ENCODE data around the gene CLEC9A. TPM values are rescaled to one million over a fixed set of nuclear protein-coding genes. Genes with fewer than 3 reads are reported as not detected.

The CLEC9A gene
- total and polyA plus RNA-seq, 7 experiments from 2014 or later, result 0.29 to 0.64 TPM; not detected in 5

DNA sequence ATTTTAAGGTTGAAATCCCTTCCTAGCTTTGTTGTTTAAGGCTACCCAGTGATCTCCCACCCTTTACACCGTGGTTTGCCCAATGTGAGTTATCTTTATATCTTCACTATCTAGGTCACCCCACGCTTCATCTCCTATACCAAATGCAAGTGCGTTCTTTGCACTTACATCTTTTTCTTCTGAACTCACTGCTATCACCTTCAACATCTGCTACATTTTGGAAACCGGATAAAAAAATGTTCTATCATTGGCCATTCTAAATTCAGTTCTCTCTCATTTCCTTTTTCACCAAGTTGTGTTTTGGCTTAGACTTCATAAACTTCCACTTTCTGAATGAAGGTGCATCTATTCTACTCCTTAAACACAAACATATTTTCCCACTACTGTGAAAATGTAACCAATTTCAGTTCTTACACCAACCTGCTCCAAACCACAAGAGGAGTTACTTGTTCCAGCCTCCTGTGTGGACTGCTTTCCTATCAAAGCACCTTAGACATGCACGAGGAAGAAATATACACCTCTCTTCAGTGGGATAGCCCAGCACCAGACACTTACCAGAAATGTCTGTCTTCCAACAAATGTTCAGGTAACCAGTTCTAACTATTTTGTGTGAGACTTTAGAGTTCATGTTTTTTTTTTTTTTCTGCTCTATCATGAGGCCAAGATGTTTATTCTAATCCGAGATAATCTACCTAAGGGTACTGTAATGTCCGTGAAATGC, 21.9 kb downstream of the CLEC9A start:
- intact Hi-C loops (cut with micrococcal nuclease), result no loop called here

DNA sequence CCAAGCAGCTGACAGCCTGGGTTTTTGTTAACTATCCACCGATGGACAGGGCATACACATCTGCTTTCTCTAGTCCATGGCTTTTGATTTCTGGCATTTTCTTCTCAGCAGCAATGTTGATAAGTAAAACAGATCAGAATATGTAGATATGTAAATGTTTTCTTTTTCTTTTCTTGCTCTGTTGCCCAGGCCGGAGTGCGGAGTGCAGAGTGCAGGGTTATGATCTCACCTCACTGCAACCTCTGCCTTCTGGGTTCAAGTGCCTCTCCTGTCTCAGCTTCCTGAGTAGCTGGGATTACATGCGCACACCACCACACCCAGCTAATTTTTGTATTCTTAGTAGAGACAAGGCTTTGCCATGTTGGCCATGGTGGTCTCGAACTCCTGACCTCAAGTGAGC, 27.9 kb downstream of the CLEC9A start:
- Histone ChIP-seq H3K27me3 (ENCODE audit: control insufficient read depth in 2 of 2, insufficient read depth in 2 of 2, low read length in 2 of 2) (no peaks in the 10 kb centered on the region), H3K36me3 (ENCODE audit: control insufficient read depth in 2 of 3, insufficient read depth in 3 of 3, low read length in 3 of 3) (no peaks in the 10 kb centered on the region), H3K27ac (ENCODE audit: low read depth, low read length) (no peak overlapping the region), H3K4me1 (ENCODE audit: control insufficient read depth in 2 of 2, insufficient read depth in 2 of 2, low read length in 2 of 2) (no peaks in the 10 kb centered on the region), H3K9me3 (ENCODE audit: control insufficient read depth in 2 of 3, low read length in 3 of 3) (no peaks in the 10 kb centered on the region), H3K4me3 (ENCODE audit: low read length) (no peak overlapping the region)
- POLR2A ChIA-PET, result interaction anchor here (0.7 kb wide), 1 partner anchor 37 kb away, joined by 3 read pairs; no protein-coding TSS in a partner anchor
- intact Hi-C loops (cut with micrococcal nuclease), result no loop called here
- ATAC-seq, result no peak
- CTCF ChIA-PET, result interaction anchor here (0.6 kb wide), 1 partner anchor 109 kb away, joined by 3 read pairs; no protein-coding TSS in a partner anchor
- no peak overlapping the region for H3K4me3 Mint-ChIP-seq
- no peaks in the 10 kb centered on the region for H3K36me3 Mint-ChIP-seq
- H3K27ac Mint-ChIP-seq, result no peak overlapping the region
- H3K4me1 Mint-ChIP-seq, result no peaks in the 10 kb centered on the region
- DNase-seq, result no peak
- peaks cover 0 to 49% (median 13%) of the 10 kb centered on the region in 5 donors for H3K27me3 Mint-ChIP-seq
- no peaks in the 10 kb centered on the region for H3K9me3 Mint-ChIP-seq

More for the DNA sequence above, 21.9 kb downstream of the CLEC9A start:
- H3K27me3 ChIP-seq (ENCODE audit: control insufficient read depth in 2 of 2, insufficient read depth in 2 of 2, low read length in 2 of 2), result no peaks in the 10 kb centered on the region
- H3K27ac ChIP-seq (ENCODE audit: low read depth, low read length), result no peak overlapping the region
- ATAC-seq (no peak), DNase-seq (no peak)
- H3K27ac Mint-ChIP-seq, result no peak overlapping the region
- H3K4me3 ChIP-seq (ENCODE audit: low read length), result no peak overlapping the region
- H3K4me1 Mint-ChIP-seq, result peaks cover 5 to 8% (median 7%) of the 10 kb centered on the region in 7 donors
- H3K27me3 Mint-ChIP-seq, result peaks cover 11 to 47% (median 29%) of the 10 kb centered on the region in 5 donors
- ChIA-PET POLR2A (no interaction called here), CTCF (no interaction called here)
- no peaks in the 10 kb centered on the region for H3K9me3 ChIP-seq (ENCODE audit: control insufficient read depth in 2 of 3, low read length in 3 of 3)
- no peaks in the 10 kb centered on the region for H3K36me3 Mint-ChIP-seq
- peak overlapping the region in 1 of 10 donors; percentile 1 for H3K4me3 Mint-ChIP-seq
- peaks cover 0 to 5% (median 0%) of the 10 kb centered on the region in 11 donors for H3K9me3 Mint-ChIP-seq
- no peaks in the 10 kb centered on the region for H3K4me1 ChIP-seq (ENCODE audit: control insufficient read depth in 2 of 2, insufficient read depth in 2 of 2, low read length in 2 of 2)
- H3K36me3 ChIP-seq (ENCODE audit: control insufficient read depth in 2 of 3, insufficient read depth in 3 of 3, low read length in 3 of 3), result no peaks in the 10 kb centered on the region

GRCh38 chr12:10065241-10065640, 34.8 kb downstream of the CLEC9A start:
- Histone ChIP-seq H3K4me3 (ENCODE audit: low read length) (no peak overlapping the region), H3K9me3 (ENCODE audit: control insufficient read depth in 2 of 3, low read length in 3 of 3) (no peaks in the 10 kb centered on the region), H3K27ac (ENCODE audit: low read depth, low read length) (no peak overlapping the region), H3K36me3 (ENCODE audit: control insufficient read depth in 2 of 3, insufficient read depth in 3 of 3, low read length in 3 of 3) (no peaks in the 10 kb centered on the region), H3K27me3 (ENCODE audit: control insufficient read depth in 2 of 2, insufficient read depth in 2 of 2, low read length in 2 of 2) (no peaks in the 10 kb centered on the region), H3K4me1 (ENCODE audit: control insufficient read depth in 2 of 2, insufficient read depth in 2 of 2, low read length in 2 of 2) (no peaks in the 10 kb centered on the region)
- no peak overlapping the region for H3K27ac Mint-ChIP-seq
- intact Hi-C loops (cut with micrococcal nuclease), result no loop called here
- POLR2A ChIA-PET, result no interaction called here
- H3K9me3 Mint-ChIP-seq, result no peaks in the 10 kb centered on the region
- peaks cover 0 to 6% (median 0%) of the 10 kb centered on the region in 7 donors for H3K4me1 Mint-ChIP-seq
- no peaks in the 10 kb centered on the region for H3K36me3 Mint-ChIP-seq
- ATAC-seq, result no peak
- peaks cover 9 to 57% (median 18%) of the 10 kb centered on the region in 5 donors for H3K27me3 Mint-ChIP-seq
- no peak overlapping the region for H3K4me3 Mint-ChIP-seq
- DNase-seq, result no peak
- CTCF ChIA-PET, result no interaction called here

- Histone ChIP-seq H3K36me3 (ENCODE audit: control insufficient read depth in 2 of 3, insufficient read depth in 3 of 3, low read length in 3 of 3) (no peaks in the 10 kb centered on the region), H3K9me3 (ENCODE audit: control insufficient read depth in 2 of 3, low read length in 3 of 3) (no peaks in the 10 kb centered on the region), H3K27ac (ENCODE audit: low read depth, low read length) (no peak overlapping the region), H3K27me3 (ENCODE audit: control insufficient read depth in 2 of 2, insufficient read depth in 2 of 2, low read length in 2 of 2) (no peaks in the 10 kb centered on the region), H3K4me3 (ENCODE audit: low read length) (no peak overlapping the region), H3K4me1 (ENCODE audit: control insufficient read depth in 2 of 2, insufficient read depth in 2 of 2, low read length in 2 of 2) (no peaks in the 10 kb centered on the region)
- Mint-ChIP-seq H3K4me1 (peaks cover 0 to 6% (median 0%) of the 10 kb centered on the region in 7 donors), H3K4me3 (no peak overlapping the region), H3K36me3 (no peaks in the 10 kb centered on the region), H3K27ac (no peak overlapping the region), H3K27me3 (peaks cover 9 to 53% (median 22%) of the 10 kb centered on the region in 5 donors), H3K9me3 (no peaks in the 10 kb centered on the region)
- no peak for DNase-seq
- POLR2A ChIA-PET, result no interaction called here
- CTCF ChIA-PET, result no interaction called here
- intact Hi-C loops (cut with micrococcal nuclease), result no loop called here
- ATAC-seq, result no peak
Observed at GRCh38 chr12:10067264-10067663, 36.8 kb downstream of the CLEC9A start.

GRCh38 chr12:10067942-10068341, 37.5 kb downstream of the CLEC9A start:
- no peaks in the 10 kb centered on the region for H3K9me3 Mint-ChIP-seq
- no peak for ATAC-seq
- no peaks in the 10 kb centered on the region for H3K36me3 Mint-ChIP-seq
- H3K27ac Mint-ChIP-seq, result no peak overlapping the region
- CTCF ChIA-PET, result no interaction called here
- Histone ChIP-seq H3K27me3 (ENCODE audit: control insufficient read depth in 2 of 2, insufficient read depth in 2 of 2, low read length in 2 of 2) (no peaks in the 10 kb centered on the region), H3K9me3 (ENCODE audit: control insufficient read depth in 2 of 3, low read length in 3 of 3) (no peaks in the 10 kb centered on the region), H3K36me3 (ENCODE audit: control insufficient read depth in 2 of 3, insufficient read depth in 3 of 3, low read length in 3 of 3) (no peaks in the 10 kb centered on the region), H3K4me1 (ENCODE audit: control insufficient read depth in 2 of 2, insufficient read depth in 2 of 2, low read length in 2 of 2) (no peaks in the 10 kb centered on the region), H3K27ac (ENCODE audit: low read depth, low read length) (no peak overlapping the region), H3K4me3 (ENCODE audit: low read length) (no peak overlapping the region)
- intact Hi-C loops (cut with micrococcal nuclease), result no loop called here
- no peak overlapping the region for H3K4me3 Mint-ChIP-seq
- H3K4me1 Mint-ChIP-seq, result peaks cover 0 to 6% (median 0%) of the 10 kb centered on the region in 7 donors
- peaks cover 9 to 52% (median 22%) of the 10 kb centered on the region in 5 donors for H3K27me3 Mint-ChIP-seq
- POLR2A ChIA-PET, result no interaction called here
- DNase-seq, result no peak

DNA sequence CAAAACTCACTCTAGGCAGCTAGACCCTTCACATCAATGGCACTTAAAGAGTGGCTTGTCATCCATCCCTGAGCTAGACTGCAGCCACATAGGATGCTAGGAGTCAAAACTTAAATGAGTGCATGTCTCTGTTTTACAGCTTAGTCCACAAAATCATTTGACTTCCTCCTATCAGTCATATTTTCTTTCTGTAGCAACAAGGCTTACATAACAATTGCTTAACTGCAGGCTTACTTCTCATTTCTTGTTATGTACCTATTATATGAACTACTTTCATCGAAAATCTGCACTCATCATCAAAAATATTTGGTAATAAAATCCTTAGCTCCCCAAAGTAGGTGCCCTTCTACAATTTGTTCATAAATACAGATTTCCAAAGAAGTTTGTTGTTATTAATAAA, 38.2 kb downstream of the CLEC9A start:
- Histone ChIP-seq H3K27ac (ENCODE audit: low read depth, low read length) (no peak overlapping the region), H3K27me3 (ENCODE audit: control insufficient read depth in 2 of 2, insufficient read depth in 2 of 2, low read length in 2 of 2) (no peaks in the 10 kb centered on the region), H3K4me1 (ENCODE audit: control insufficient read depth in 2 of 2, insufficient read depth in 2 of 2, low read length in 2 of 2) (no peaks in the 10 kb centered on the region), H3K9me3 (ENCODE audit: control insufficient read depth in 2 of 3, low read length in 3 of 3) (no peaks in the 10 kb centered on the region), H3K4me3 (ENCODE audit: low read length) (no peak overlapping the region), H3K36me3 (ENCODE audit: control insufficient read depth in 2 of 3, insufficient read depth in 3 of 3, low read length in 3 of 3) (no peaks in the 10 kb centered on the region)
- Mint-ChIP-seq H3K9me3 (no peaks in the 10 kb centered on the region), H3K4me1 (peaks cover 0 to 6% (median 0%) of the 10 kb centered on the region in 7 donors), H3K4me3 (no peak overlapping the region), H3K27ac (no peak overlapping the region), H3K27me3 (peaks cover 9 to 54% (median 22%) of the 10 kb centered on the region in 5 donors), H3K36me3 (no peaks in the 10 kb centered on the region)
- ATAC-seq (peak; percentile 68), DNase-seq (no peak)
- intact Hi-C loops (cut with micrococcal nuclease), result no loop called here
- ChIA-PET CTCF (no interaction called here), POLR2A (no interaction called here)

DNA sequence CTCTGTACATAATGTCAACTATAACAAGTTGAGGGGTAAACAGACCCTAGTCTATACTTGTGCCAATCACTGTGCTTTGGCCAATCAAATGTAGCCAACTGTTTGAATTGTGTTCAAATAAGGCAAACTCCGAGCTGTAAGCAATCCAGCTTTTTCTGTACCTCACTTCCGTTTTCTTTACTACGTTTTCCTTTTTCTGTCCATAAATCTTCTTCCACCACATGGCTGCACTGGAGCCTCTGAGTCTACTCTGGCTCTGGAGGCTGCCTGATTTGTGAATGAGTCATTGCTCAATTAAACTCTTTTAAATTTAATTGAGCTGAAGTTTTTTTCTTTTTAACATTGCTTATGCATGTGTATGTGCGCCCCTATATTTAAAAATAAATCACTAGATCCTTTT, 38.6 kb downstream of the CLEC9A start:
- peaks cover 0 to 6% (median 0%) of the 10 kb centered on the region in 7 donors for H3K4me1 Mint-ChIP-seq
- DNase-seq, result no peak
- Histone ChIP-seq H3K36me3 (ENCODE audit: control insufficient read depth in 2 of 3, insufficient read depth in 3 of 3, low read length in 3 of 3) (no peaks in the 10 kb centered on the region), H3K4me3 (ENCODE audit: low read length) (no peak overlapping the region), H3K4me1 (ENCODE audit: control insufficient read depth in 2 of 2, insufficient read depth in 2 of 2, low read length in 2 of 2) (no peaks in the 10 kb centered on the region), H3K27me3 (ENCODE audit: control insufficient read depth in 2 of 2, insufficient read depth in 2 of 2, low read length in 2 of 2) (no peaks in the 10 kb centered on the region), H3K27ac (ENCODE audit: low read depth, low read length) (no peak overlapping the region), H3K9me3 (ENCODE audit: control insufficient read depth in 2 of 3, low read length in 3 of 3) (no peaks in the 10 kb centered on the region)
- no peak overlapping the region for H3K27ac Mint-ChIP-seq
- ChIA-PET POLR2A (no interaction called here), CTCF (no interaction called here)
- peak; percentile 41 for ATAC-seq
- peaks cover 9 to 54% (median 22%) of the 10 kb centered on the region in 5 donors for H3K27me3 Mint-ChIP-seq
- no peaks in the 10 kb centered on the region for H3K36me3 Mint-ChIP-seq
- H3K9me3 Mint-ChIP-seq, result no peaks in the 10 kb centered on the region
- no peak overlapping the region for H3K4me3 Mint-ChIP-seq
- intact Hi-C loops (cut with micrococcal nuclease), result no loop called here

All from naive thymus-derived CD4-positive, alpha-beta T cell (primary cell).